Measurements from ENCODE around the gene ARID1B. TPM values are rescaled to one million over a fixed set of nuclear protein-coding genes. Genes with fewer than 3 reads are reported as not detected.

ARID1B gene
- total RNA-seq, 1 donor from 2014 or later = 18.5 TPM

GRCh38 chr6:157168471-157168870 is 391.3 kb downstream of the ARID1B start:
- TF ChIP-seq, protein P1, sequence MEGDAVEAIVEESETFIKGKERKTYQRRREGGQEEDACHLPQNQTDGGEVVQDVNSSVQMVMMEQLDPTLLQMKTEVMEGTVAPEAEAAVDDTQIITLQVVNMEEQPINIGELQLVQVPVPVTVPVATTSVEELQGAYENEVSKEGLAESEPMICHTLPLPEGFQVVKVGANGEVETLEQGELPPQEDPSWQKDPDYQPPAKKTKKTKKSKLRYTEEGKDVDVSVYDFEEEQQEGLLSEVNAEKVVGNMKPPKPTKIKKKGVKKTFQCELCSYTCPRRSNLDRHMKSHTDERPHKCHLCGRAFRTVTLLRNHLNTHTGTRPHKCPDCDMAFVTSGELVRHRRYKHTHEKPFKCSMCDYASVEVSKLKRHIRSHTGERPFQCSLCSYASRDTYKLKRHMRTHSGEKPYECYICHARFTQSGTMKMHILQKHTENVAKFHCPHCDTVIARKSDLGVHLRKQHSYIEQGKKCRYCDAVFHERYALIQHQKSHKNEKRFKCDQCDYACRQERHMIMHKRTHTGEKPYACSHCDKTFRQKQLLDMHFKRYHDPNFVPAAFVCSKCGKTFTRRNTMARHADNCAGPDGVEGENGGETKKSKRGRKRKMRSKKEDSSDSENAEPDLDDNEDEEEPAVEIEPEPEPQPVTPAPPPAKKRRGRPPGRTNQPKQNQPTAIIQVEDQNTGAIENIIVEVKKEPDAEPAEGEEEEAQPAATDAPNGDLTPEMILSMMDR (conservative IDR thresholded peaks at IDR 0.05; ENCODE audit: low read depth, low read length) = no peak
- H3K4me3 ChIP-seq (ENCODE audit: low read depth, low read length) = no peak overlapping the region
- DNase-seq (ENCODE audit: low read depth) = no peak

GRCh38 chr6:157169226-157169625 is 392.0 kb downstream of the ARID1B start:
- TF ChIP-seq, protein P1 (conservative IDR thresholded peaks at IDR 0.05; ENCODE audit: low read depth, low read length) = no peak
- DNase-seq (ENCODE audit: low read depth) = no peak
- H3K4me3 ChIP-seq (ENCODE audit: low read depth, low read length) = no peak overlapping the region

GRCh38 chr6:157169656-157170055 is 392.5 kb downstream of the ARID1B start:
- TF ChIP-seq, protein P1 (conservative IDR thresholded peaks at IDR 0.05; ENCODE audit: low read depth, low read length) = no peak
- DNase-seq (ENCODE audit: low read depth) = no peak
- no peak overlapping the region for H3K4me3 ChIP-seq (ENCODE audit: low read depth, low read length)

GRCh38 chr6:157170535-157170934 is 393.4 kb downstream of the ARID1B start:
- no peak for DNase-seq (ENCODE audit: low read depth)
- TF ChIP-seq, protein P1 (conservative IDR thresholded peaks at IDR 0.05; ENCODE audit: low read depth, low read length) = no peak
- no peak overlapping the region for H3K4me3 ChIP-seq (ENCODE audit: low read depth, low read length)

GRCh38 chr6:157171801-157172200 is 394.6 kb downstream of the ARID1B start:
- no peak overlapping the region for H3K4me3 ChIP-seq (ENCODE audit: low read depth, low read length)
- no peak for DNase-seq (ENCODE audit: low read depth)
- TF ChIP-seq, protein P1 (conservative IDR thresholded peaks at IDR 0.05; ENCODE audit: low read depth, low read length) = no peak

GRCh38 chr6:157172231-157172701 is 395.1 kb downstream of the ARID1B start:
- TF ChIP-seq, protein P1 (conservative IDR thresholded peaks at IDR 0.05; ENCODE audit: low read depth, low read length) = no peak
- no peak for DNase-seq (ENCODE audit: low read depth)
- H3K4me3 ChIP-seq (ENCODE audit: low read depth, low read length) = no peak overlapping the region

- H3K4me3 ChIP-seq (ENCODE audit: low read depth, low read length) = no peak overlapping the region
- TF ChIP-seq, protein P1 (conservative IDR thresholded peaks at IDR 0.05; ENCODE audit: low read depth, low read length) = no peak
- no peak for DNase-seq (ENCODE audit: low read depth)
Measured at GRCh38 chr6:157172830-157173536, 395.8 kb downstream of the ARID1B start.

All from epithelial cell of proximal tubule (primary cell).